A549 (cell line): ENCODE measurements around the gene ZEB1. TPM values are rescaled to one million over a fixed set of nuclear protein-coding genes. Genes with fewer than 3 reads are reported as not detected.

Source experiments
- ATAC-seq, 2 experiments: fragments of 200-7000 bp in 1 of 2; fragments of >200 bp in 1 of 2; cut with Nextera tagmentation in 1 of 2; cut with Tn5 transposase in 1 of 2; 3 replicates each; pipeline versions ENCODE4 v1.8.0 to v1.9.1; 2018 to 2020; ENCODE audit warnings: mild to moderate bottlenecking in 1 of 2, moderate library complexity in 1 of 2
- CTCF ChIA-PET: fragments of 300-600 bp; sonication (Branson Sonifier 250); formaldehyde crosslinking; extraction: SDS; loops from one replicate; lab custom pipeline; 2021; ENCODE audit warnings: antibody characterized with exemption, inconsistent platforms; lab: Yijun Ruan, JAX
- POLR2A ChIA-PET: fragments of 350-600 bp; formaldehyde crosslinking; extraction: SDS; loops from one replicate; lab custom pipeline; 2021; ENCODE audit warnings: antibody characterized with exemption, inconsistent platforms; lab: Yijun Ruan, JAX
- DNase-seq, 2 experiments: peaks; one replicate each; pipeline versions ENCODE4 v3.0.0 to v3.0.0-alpha.2; 2011 to 2016; ENCODE audit warnings: low read depth in 1 of 2, low spot score in 1 of 2
- FAIRE-seq: peaks from 2 replicates; lab custom pipeline; 2011; peaks lifted over from hg19 to GRCh38; lab: Jason Lieb, UNC
- H3K27ac ChIP-seq, 2 experiments: fragments of >200 bp; sonication (Bioruptor Twin); formaldehyde crosslinking; 3 replicates each; pipeline ENCODE4 v1.5.1; 2016 to 2017
- H3K4me1 ChIP-seq: fragments of >200 bp; sonication (Bioruptor Twin); formaldehyde crosslinking; 3 replicates; pipeline ENCODE4 v1.6.1; 2016
- H3K4me2 ChIP-seq: fragments of >200 bp; sonication (Bioruptor Twin); formaldehyde crosslinking; 3 replicates; pipeline ENCODE4 v1.6.1; 2016
- H3K4me3 ChIP-seq: fragments of >200 bp; sonication (Bioruptor Twin); formaldehyde crosslinking; 3 replicates; pipeline ENCODE4 v1.5.1; 2016
- H3K9me3 ChIP-seq: fragments of >200 bp; sonication (Bioruptor Twin); formaldehyde crosslinking; 3 replicates; pipeline ENCODE4 v1.6.1; 2016
- BCL3 ChIP-seq: fragments of >200 bp; sonication (Bioruptor Twin); formaldehyde crosslinking; IDR thresholded peaks from 3 replicates; pipeline ENCODE4 v1.6.1; 2016
- CBX8 ChIP-seq: fragments of 200-600 bp; sonication (generic); IDR thresholded peaks from 2 replicates; pipeline ENCODE4 v1.6.1; 2016
- CHD2 ChIP-seq: fragments of 150-350 bp; IDR thresholded peaks from 2 replicates; pipeline ENCODE4 v1.6.1; 2014; ENCODE audit warnings: low read length; ENCODE audit not compliant: partially characterized antibody
- CHD4 ChIP-seq: fragments of 200-600 bp; sonication (generic); IDR thresholded peaks from 2 replicates; pipeline ENCODE4 v1.6.1; 2016; ENCODE audit warnings: antibody characterized with exemption, mild to moderate bottlenecking, borderline replicate concordance
- EHF ChIP-seq: fragments of 250-450 bp; sonication (Bioruptor Pico); IDR thresholded peaks from 2 replicates; pipeline ENCODE4 v1.5.0; 2020; ENCODE audit warnings: mild to moderate bottlenecking
- EHMT2 ChIP-seq: fragments of 200-600 bp; sonication (generic); IDR thresholded peaks from 2 replicates; pipeline ENCODE4 v1.6.1; 2016; ENCODE audit warnings: antibody characterized with exemption, low read depth, mild to moderate bottlenecking, moderate library complexity
- EP300 ChIP-seq, 2 experiments: fragments of >200 bp; sonication (Bioruptor Twin); formaldehyde crosslinking; IDR thresholded peaks; 2 replicates in 1 of 2; 3 replicates in 1 of 2; pipeline ENCODE4 v1.6.1; 2016 to 2017
- ESRRA ChIP-seq: fragments of 150-350 bp; IDR thresholded peaks from 2 replicates; pipeline ENCODE4 v1.6.1; 2014; ENCODE audit warnings: mild to moderate bottlenecking, low read length, borderline replicate concordance
- FOSL2 ChIP-seq, 2 experiments: fragments of 450-650 bp in 1 of 2; fragments of >200 bp in 1 of 2; sonication (Bioruptor Twin) in 1 of 2; formaldehyde crosslinking; IDR thresholded peaks; 2 replicates each; pipeline versions ENCODE4 v1.5.0 to v1.6.1; 2016 to 2020; ENCODE audit warnings: mild to moderate bottlenecking in 1 of 2, moderate library complexity in 1 of 2
- GATA3 ChIP-seq: IDR thresholded peaks from 2 replicates; pipeline ENCODE4 v1.6.1; 2012; ENCODE audit warnings: borderline replicate concordance
- HES2 ChIP-seq: fragments of >200 bp; sonication (Bioruptor Twin); formaldehyde crosslinking; IDR thresholded peaks from 2 replicates; pipeline ENCODE4 v1.6.1; 2016
- HOXB13 ChIP-seq: fragments of 250-450 bp; sonication (Bioruptor Pico); IDR thresholded peaks from 2 replicates; pipeline ENCODE4 v1.5.0; 2020; ENCODE audit warnings: low read depth, mild to moderate bottlenecking, moderate library complexity
- HOXB5 ChIP-seq: fragments of 250-450 bp; sonication (Bioruptor Pico); IDR thresholded peaks from 2 replicates; pipeline ENCODE4 v1.5.0; 2020; ENCODE audit warnings: mild to moderate bottlenecking, moderate library complexity
- KDM5A ChIP-seq: fragments of 200-600 bp; sonication (generic); IDR thresholded peaks from 2 replicates; pipeline ENCODE4 v1.6.1; 2016; ENCODE audit warnings: antibody characterized with exemption, mild to moderate bottlenecking
- MYC ChIP-seq: IDR thresholded peaks from 2 replicates; pipeline ENCODE4 v1.6.1; 2012; ENCODE audit warnings: mild to moderate bottlenecking, inconsistent platforms, low read length, improper control_type of control experiment, borderline replicate concordance
- NPAS2 ChIP-seq: fragments of 250-450 bp; sonication (Bioruptor Pico); IDR thresholded peaks from 2 replicates; pipeline ENCODE4 v1.8.0; 2022; ENCODE audit warnings: mild to moderate bottlenecking, moderate library complexity, borderline replicate concordance
- PHF8 ChIP-seq: fragments of 200-600 bp; sonication (generic); IDR thresholded peaks from 2 replicates; pipeline ENCODE4 v1.6.1; 2016; ENCODE audit warnings: low read depth, mild to moderate bottlenecking, antibody characterized with exemption, moderate library complexity, borderline replicate concordance
- RAD21 ChIP-seq, 2 experiments: fragments of >200 bp in 1 of 2; sonication (Bioruptor Twin) in 1 of 2; formaldehyde crosslinking in 1 of 2; IDR thresholded peaks in 1 of 2; conservative IDR thresholded peaks in 1 of 2; 2 replicates in 1 of 2; 3 replicates in 1 of 2; pipeline ENCODE4 v1.6.1; 2012 to 2018; ENCODE audit warnings: inconsistent platforms in 1 of 2
- REST ChIP-seq: fragments of 200-600 bp; sonication (generic); IDR thresholded peaks from 2 replicates; pipeline ENCODE4 v1.6.1; 2016; ENCODE audit warnings: antibody characterized with exemption, mild to moderate bottlenecking, moderate library complexity
- RFX5 ChIP-seq: fragments of 450-650 bp; IDR thresholded peaks from 2 replicates; pipeline ENCODE4 v1.7.1; 2014; ENCODE audit warnings: antibody characterized with exemption, mild to moderate bottlenecking, moderate library complexity
- RNF2 ChIP-seq: fragments of 200-600 bp; sonication (generic); IDR thresholded peaks from 2 replicates; pipeline ENCODE4 v1.6.1; 2016; ENCODE audit warnings: low read depth, mild to moderate bottlenecking, antibody characterized with exemption, moderate library complexity, borderline replicate concordance
- SREBF2 ChIP-seq: fragments of 450-650 bp; IDR thresholded peaks from 2 replicates; pipeline ENCODE4 v1.6.1; 2014; ENCODE audit warnings: mild to moderate bottlenecking, moderate library complexity
- TFCP2L1 ChIP-seq: fragments of 250-450 bp; sonication (Bioruptor Pico); IDR thresholded peaks from 2 replicates; pipeline ENCODE4 v1.5.0; 2021; ENCODE audit warnings: mild to moderate bottlenecking
- TP53 ChIP-seq: fragments of 250-450 bp; sonication (Bioruptor Pico); IDR thresholded peaks from 2 replicates; pipeline ENCODE4 v1.5.0; 2021; ENCODE audit warnings: mild to moderate bottlenecking, moderate library complexity
- ZSCAN20 ChIP-seq: fragments of 250-450 bp; sonication (Bioruptor Pico); IDR thresholded peaks from 2 replicates; pipeline ENCODE4 v1.8.0; 2022; ENCODE audit warnings: mild to moderate bottlenecking, moderate library complexity
- WGBS: methylation state at CpG from one replicate; pipeline ENCODE4 v1.1.6; 2017; ENCODE audit errors: missing lambda C conversion rate; 5-methylcytosine and 5-hydroxymethylcytosine counted together
- polyA plus RNA-seq, 4 experiments: library from polyadenylated mRNA; depleted of rRNA in 3 of 4; stranded (reverse); fragments of >200 nt; fragmentation: RNase III in 1 of 4; extraction: RNeasy Plus Mini Kit Qiagen cat#74134 plus additional on column Dnase treatment in 1 of 4; gene quantifications; 2 replicates in 3 of 4; 3 replicates in 1 of 4; pipeline ENCODE4 v1.2.3, GENCODE V29; 2011 to 2017

ZEB1 gene
- polyA plus RNA-seq, 2 of the 4 experiments (the other 2 are of a cell fraction) = 8.1 to 23.8 TPM

- POLR2A ChIA-PET = no interaction called here
- no peak for ATAC-seq
- Histone ChIP-seq H3K4me3 (no peak overlapping the region), H3K4me1 (no peaks in the 10 kb centered on the region), H3K27ac (no peak overlapping the region), H3K9me3 (0 out of 3 replicates have a peak, but pooled peaks cover 4% of the 10 kb centered on the region), H3K4me2 (no peak overlapping the region)
- TF ChIP-seq RAD21 (conservative IDR thresholded peaks at IDR 0.05 in 1 of 2, IDR thresholded peaks at IDR 0.05 in 1 of 2) = no peak
- TF ChIP-seq HOXB5 (CRISPR knock-in tag) = no peak
- no peak for TF ChIP-seq NPAS2 (CRISPR knock-in tag)
- no peak for TF ChIP-seq REST
- no peak for TF ChIP-seq PHF8
- TF ChIP-seq ZSCAN20 (CRISPR knock-in tag) = no peak
- TF ChIP-seq CHD4 = no peak
- TF ChIP-seq EHMT2 = no peak
- TF ChIP-seq TP53 (CRISPR knock-in tag) = no peak
- TF ChIP-seq FOSL2 (IDR thresholded peaks at IDR 0.05) = no peak
- no peak for TF ChIP-seq FOSL2 (CRISPR knock-in tag; IDR thresholded peaks at IDR 0.05)
- TF ChIP-seq RFX5 = no peak
- no peak for TF ChIP-seq TFCP2L1
- no peak for TF ChIP-seq CBX8
- TF ChIP-seq HOXB13 (CRISPR knock-in tag) = no peak
- TF ChIP-seq RNF2 = no peak
- TF ChIP-seq GATA3 = no peak
- no peak for TF ChIP-seq SREBF2
- CTCF ChIA-PET = no interaction called here
- FAIRE-seq = no peak
- 79% methylated on average over 1 of the region's 1 CpG for WGBS
- no peak for DNase-seq
Observed at GRCh38 chr10:31413325-31413724, 94.3 kb downstream of the ZEB1 start.

- H3K9me3 ChIP-seq = no peaks in the 10 kb centered on the region
- WGBS = 92% methylated on average over 2 of the region's 2 CpGs
- H3K4me3 ChIP-seq = no peak overlapping the region
- H3K4me2 ChIP-seq = no peak overlapping the region
- ChIA-PET CTCF (no interaction called here), POLR2A (no interaction called here)
- DNase-seq = no peak
- TF ChIP-seq HES2 (no peak), TP53 (CRISPR knock-in tag) (no peak), MYC (no peak), EHMT2 (no peak), CHD2 (no peak), EP300 (IDR thresholded peaks at IDR 0.05) (no peak), BCL3 (no peak), KDM5A (no peak), ESRRA (no peak), EHF (CRISPR knock-in tag) (no peak)
- no peak for ATAC-seq
- no peak for FAIRE-seq
- H3K4me1 ChIP-seq = no peaks in the 10 kb centered on the region
- no peak overlapping the region for H3K27ac ChIP-seq
Observed at GRCh38 chr10:31418481-31418880, 99.5 kb downstream of the ZEB1 start.
